ENCODE data around the gene SART1.
"Not testable (repeated sequence)": the region's sequence is repeated elsewhere in the genome, so short reads cannot be mapped to it uniquely, and the experiment has no call there.

SART1 gene

DNA sequence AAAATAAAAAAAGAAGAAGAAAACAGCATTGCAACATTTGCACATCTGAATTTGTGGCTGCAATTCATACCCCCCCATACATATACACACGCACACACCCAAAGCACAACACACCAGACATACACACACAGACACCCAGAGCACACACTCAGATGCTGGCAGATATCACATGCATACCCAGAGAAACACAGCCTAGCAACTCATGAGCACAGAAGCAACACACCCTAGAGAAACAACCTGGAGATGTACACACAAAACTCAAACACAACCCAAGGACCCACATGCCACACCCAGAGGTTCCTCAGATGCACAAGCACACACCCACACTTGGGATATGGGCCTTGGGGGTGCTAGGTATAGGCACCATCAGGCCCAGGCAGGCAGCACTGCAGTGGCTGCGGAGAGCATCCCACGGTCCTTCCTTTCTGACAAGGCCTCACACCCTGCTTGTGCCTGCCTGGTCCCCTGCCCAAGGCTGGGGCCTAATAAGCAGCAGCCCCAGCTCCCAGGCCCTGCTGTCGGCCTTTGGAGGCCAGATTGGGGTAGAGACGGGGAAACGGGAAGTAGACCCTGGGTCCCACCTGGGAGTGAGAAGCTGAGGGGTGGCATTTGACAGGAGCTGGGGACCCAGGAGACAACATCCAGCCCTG is 53.4 kb downstream of the SART1 start:
- no peak overlapping the region for H3K4me3 ChIP-seq (ENCODE audit: insufficient read depth, low read depth, low read length, poor library complexity, severe bottlenecking)

DNA sequence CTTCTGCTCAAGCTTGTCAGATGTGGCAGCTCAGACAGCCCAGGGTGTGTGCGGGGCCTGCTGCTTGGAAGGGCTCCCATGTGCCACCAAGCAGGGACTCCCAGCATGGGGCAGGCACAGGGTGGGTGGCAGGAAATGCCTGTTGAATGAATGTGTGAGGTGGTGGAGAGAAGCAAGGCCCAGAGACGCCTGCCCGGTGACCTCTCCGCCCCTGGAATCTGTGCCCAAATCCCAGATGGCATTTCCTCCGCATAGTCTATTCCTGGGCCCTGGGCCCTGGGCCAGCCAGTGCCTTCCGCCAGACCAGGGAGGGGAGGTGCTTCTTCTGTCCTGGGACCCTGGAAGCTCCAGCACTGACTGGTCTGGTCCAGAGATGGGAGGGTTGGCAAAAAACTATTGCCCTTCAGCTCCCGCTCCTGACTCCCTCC is 53.9 kb downstream of the SART1 start:
- H3K27ac ChIP-seq (ENCODE audit: insufficient read depth, low read length, poor library complexity, severe bottlenecking), result no peak overlapping the region
- H3K27me3 ChIP-seq (replicated peaks; ENCODE audit: control insufficient read depth, insufficient read depth, low read length, poor library complexity, severe bottlenecking), result peaks cover 22% of the 10 kb centered on the region
- H3K9me3 ChIP-seq (ENCODE audit: control insufficient read depth, low read length), result no peaks in the 10 kb centered on the region
- no peak overlapping the region for H3K4me3 ChIP-seq (ENCODE audit: insufficient read depth, low read depth, low read length, poor library complexity, severe bottlenecking)
- DNase-seq, result no peak
- no peaks in the 10 kb centered on the region for H3K36me3 ChIP-seq (ENCODE audit: control insufficient read depth, insufficient read depth, low read length)
- H3K4me1 ChIP-seq (ENCODE audit: control insufficient read depth, insufficient read depth, low read length, poor library complexity, severe bottlenecking), result peaks cover 6% of the 10 kb centered on the region

More for the DNA sequence above, 53.4 kb downstream of the SART1 start:
- Histone ChIP-seq H3K4me1 (ENCODE audit: control insufficient read depth, insufficient read depth, low read length, poor library complexity, severe bottlenecking) (peaks cover 6% of the 10 kb centered on the region), H3K9me3 (ENCODE audit: control insufficient read depth, low read length) (no peaks in the 10 kb centered on the region), H3K27me3 (replicated peaks; ENCODE audit: control insufficient read depth, insufficient read depth, low read length, poor library complexity, severe bottlenecking) (peaks cover 22% of the 10 kb centered on the region), H3K36me3 (ENCODE audit: control insufficient read depth, insufficient read depth, low read length) (no peaks in the 10 kb centered on the region), H3K27ac (ENCODE audit: insufficient read depth, low read length, poor library complexity, severe bottlenecking) (no peak overlapping the region)
- no peak for DNase-seq

DNA sequence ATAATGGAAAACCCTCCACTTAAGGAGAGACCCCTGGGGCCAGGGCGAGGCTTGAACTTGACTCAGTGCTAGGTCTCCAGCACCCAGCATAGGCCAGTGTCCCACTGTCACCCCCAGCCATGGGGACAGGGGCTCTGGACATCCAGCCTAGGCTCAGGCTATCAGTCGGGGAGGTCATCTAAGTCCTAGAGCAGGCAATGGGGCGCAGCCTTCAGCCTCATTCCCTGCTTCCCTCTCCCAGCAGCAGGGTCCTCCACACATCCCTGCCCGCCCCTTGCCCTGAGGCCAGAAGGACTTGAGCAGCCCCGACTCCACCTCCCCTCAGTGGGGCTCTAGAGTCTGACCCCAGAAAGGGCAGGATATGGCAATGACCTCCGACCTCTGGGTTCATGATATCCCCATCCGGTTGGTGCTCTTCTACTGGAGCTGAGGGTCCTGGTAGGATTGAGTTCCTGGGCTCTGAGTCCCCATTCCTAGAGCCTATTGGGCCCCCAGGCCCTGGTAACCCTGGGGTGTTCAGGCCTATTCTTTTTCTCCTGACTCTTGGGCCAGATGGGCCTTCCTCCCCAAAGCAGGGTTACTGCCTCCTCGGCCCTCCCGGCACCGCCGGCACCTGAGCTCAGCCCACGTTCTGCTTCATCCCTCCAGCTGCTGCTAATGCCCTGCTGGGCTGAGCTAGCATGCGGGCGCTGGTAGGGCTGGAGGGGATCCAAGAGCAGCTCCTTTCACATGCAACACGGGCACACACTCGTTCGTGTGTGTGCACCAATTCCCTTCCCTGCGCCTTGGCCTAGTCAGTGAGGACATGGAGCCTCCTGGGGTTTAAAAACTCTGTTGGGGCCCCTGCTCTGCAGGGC is 54.6 kb downstream of the SART1 start:
- Histone ChIP-seq H3K27ac (ENCODE audit: insufficient read depth, low read length, poor library complexity, severe bottlenecking) (no peak overlapping the region), H3K4me1 (ENCODE audit: control insufficient read depth, insufficient read depth, low read length, poor library complexity, severe bottlenecking) (peaks cover 6% of the 10 kb centered on the region), H3K36me3 (ENCODE audit: control insufficient read depth, insufficient read depth, low read length) (no peaks in the 10 kb centered on the region), H3K9me3 (ENCODE audit: control insufficient read depth, low read length) (no peaks in the 10 kb centered on the region), H3K27me3 (replicated peaks; ENCODE audit: control insufficient read depth, insufficient read depth, low read length, poor library complexity, severe bottlenecking) (peaks cover 21% of the 10 kb centered on the region), H3K4me3 (ENCODE audit: insufficient read depth, low read depth, low read length, poor library complexity, severe bottlenecking) (no peak overlapping the region)
- no peak for DNase-seq

DNA sequence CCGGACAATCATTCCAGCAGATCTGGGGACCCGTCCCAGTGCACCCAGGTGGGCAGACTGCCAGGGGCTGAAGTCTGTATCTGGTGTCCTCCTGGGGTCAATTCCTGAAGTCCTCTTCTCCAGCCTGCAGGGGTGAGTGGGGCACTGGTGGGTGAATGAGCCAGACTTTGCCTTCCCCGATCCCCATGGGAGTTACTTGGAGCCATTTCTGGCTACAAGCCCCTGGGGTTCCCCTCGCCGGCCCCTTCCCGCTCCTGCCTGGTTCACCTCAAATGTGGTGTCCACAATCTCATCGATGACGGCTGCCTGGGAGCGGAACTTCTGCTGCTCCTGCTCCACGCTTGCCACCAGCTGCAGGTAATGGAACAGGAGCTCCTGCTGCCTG is 55.3 kb downstream of the SART1 start:
- Histone ChIP-seq H3K27ac (ENCODE audit: insufficient read depth, low read length, poor library complexity, severe bottlenecking) (no peak overlapping the region), H3K36me3 (ENCODE audit: control insufficient read depth, insufficient read depth, low read length) (no peaks in the 10 kb centered on the region), H3K9me3 (ENCODE audit: control insufficient read depth, low read length) (no peaks in the 10 kb centered on the region), H3K27me3 (replicated peaks; ENCODE audit: control insufficient read depth, insufficient read depth, low read length, poor library complexity, severe bottlenecking) (peaks cover 15% of the 10 kb centered on the region), H3K4me3 (ENCODE audit: insufficient read depth, low read depth, low read length, poor library complexity, severe bottlenecking) (no peak overlapping the region), H3K4me1 (ENCODE audit: control insufficient read depth, insufficient read depth, low read length, poor library complexity, severe bottlenecking) (peaks cover 4% of the 10 kb centered on the region)
- DNase-seq, result no peak

DNA sequence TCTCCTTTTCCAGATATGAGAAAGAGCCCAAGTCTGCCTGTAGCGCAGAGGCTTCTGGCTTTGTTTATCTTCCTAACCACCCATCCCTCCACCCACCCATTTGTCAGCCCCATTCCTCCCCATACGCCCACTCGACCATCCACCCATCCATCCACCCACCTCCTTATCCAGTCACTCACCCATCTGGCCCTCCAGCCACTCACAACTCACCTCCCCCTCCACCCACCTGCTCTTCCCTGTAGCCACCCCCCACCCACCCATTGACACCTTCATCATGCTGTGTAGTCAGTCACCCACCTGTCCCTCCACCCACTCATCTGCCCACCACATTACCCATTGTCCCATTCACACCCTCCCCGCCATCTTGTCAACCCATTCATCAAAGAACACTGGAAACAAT is 55.8 kb downstream of the SART1 start:
- H3K27ac ChIP-seq (ENCODE audit: insufficient read depth, low read length, poor library complexity, severe bottlenecking), result no peak overlapping the region
- DNase-seq, result no peak

DNA sequence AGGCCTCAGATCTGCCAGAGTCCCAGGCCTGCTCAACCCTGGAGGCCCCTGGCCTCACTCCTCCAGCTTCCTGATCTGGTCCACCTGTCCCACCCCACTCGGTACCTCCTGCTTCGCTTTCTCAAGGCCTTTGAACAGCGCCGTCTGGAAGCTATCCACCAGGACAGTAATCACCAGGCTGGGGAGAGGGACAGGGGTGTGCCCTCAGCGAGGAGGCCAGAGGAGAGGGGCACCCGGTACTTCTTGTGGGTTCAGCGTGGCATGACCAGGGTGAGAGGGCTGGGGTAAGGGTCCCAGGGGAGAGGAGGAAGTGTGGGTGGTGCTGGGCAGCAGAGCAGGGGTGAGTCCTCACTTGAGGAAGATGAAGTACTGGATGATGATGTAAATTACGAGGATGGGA is 58.7 kb downstream of the SART1 start:
- no peaks in the 10 kb centered on the region for H3K36me3 ChIP-seq (ENCODE audit: control insufficient read depth, insufficient read depth, low read length)
- no peaks in the 10 kb centered on the region for H3K9me3 ChIP-seq (ENCODE audit: control insufficient read depth, low read length)
- no peak overlapping the region for H3K27ac ChIP-seq (ENCODE audit: insufficient read depth, low read length, poor library complexity, severe bottlenecking)

More for the DNA sequence above, 55.8 kb downstream of the SART1 start:
- no peaks in the 10 kb centered on the region for H3K36me3 ChIP-seq (ENCODE audit: control insufficient read depth, insufficient read depth, low read length)
- H3K9me3 ChIP-seq (ENCODE audit: control insufficient read depth, low read length), result no peaks in the 10 kb centered on the region
- peaks cover 10% of the 10 kb centered on the region for H3K27me3 ChIP-seq (replicated peaks; ENCODE audit: control insufficient read depth, insufficient read depth, low read length, poor library complexity, severe bottlenecking)
- no peak overlapping the region for H3K4me3 ChIP-seq (ENCODE audit: insufficient read depth, low read depth, low read length, poor library complexity, severe bottlenecking)
- H3K4me1 ChIP-seq (ENCODE audit: control insufficient read depth, insufficient read depth, low read length, poor library complexity, severe bottlenecking), result peaks cover 2% of the 10 kb centered on the region

DNA sequence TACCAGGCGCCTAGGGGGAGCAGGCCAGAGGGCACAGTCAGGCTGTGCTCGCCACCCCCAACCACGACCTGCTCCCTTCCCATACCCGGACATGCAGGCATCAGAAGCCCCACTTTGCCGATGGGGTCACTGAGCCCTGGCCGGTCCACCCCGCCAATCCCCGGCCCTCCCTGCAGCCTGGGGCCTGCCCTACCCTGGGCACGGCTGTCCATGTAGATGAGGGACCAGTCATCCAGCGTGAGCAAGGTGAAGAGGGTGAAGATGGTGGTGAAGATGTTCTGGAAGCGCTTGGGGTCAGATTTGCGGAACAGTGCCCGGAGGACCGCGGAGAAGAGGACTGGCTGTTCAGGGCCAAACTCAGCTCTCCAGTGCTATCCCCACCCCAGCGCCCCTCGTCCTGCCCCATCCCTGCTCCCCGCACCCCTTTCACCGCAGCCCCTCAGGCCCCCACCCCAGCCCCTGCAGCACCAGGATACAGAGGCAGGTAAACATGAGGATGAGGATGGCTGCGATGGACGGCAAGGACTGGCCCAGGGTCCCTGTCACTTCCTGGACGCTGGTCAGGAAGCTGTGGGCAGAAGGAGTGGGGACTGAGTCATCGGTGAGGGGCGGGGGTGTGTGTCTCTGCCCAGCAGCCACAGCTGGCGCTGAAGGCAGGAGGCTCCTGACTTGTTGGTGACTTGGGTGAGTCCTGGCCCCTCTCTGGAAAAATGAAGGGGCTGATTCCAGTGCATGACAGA is 59.3 kb downstream of the SART1 start:
- Histone ChIP-seq H3K9me3 (ENCODE audit: control insufficient read depth, low read length) (no peaks in the 10 kb centered on the region), H3K4me1 (ENCODE audit: control insufficient read depth, insufficient read depth, low read length, poor library complexity, severe bottlenecking) (peaks cover 6% of the 10 kb centered on the region), H3K36me3 (ENCODE audit: control insufficient read depth, insufficient read depth, low read length) (no peaks in the 10 kb centered on the region), H3K4me3 (ENCODE audit: insufficient read depth, low read depth, low read length, poor library complexity, severe bottlenecking) (no peak overlapping the region), H3K27ac (ENCODE audit: insufficient read depth, low read length, poor library complexity, severe bottlenecking) (no peak overlapping the region), H3K27me3 (replicated peaks; ENCODE audit: control insufficient read depth, insufficient read depth, low read length, poor library complexity, severe bottlenecking) (no peaks in the 10 kb centered on the region)
- DNase-seq, result no peak

More for the DNA sequence above, 58.7 kb downstream of the SART1 start:
- Histone ChIP-seq H3K27me3 (replicated peaks; ENCODE audit: control insufficient read depth, insufficient read depth, low read length, poor library complexity, severe bottlenecking) (no peaks in the 10 kb centered on the region), H3K4me1 (ENCODE audit: control insufficient read depth, insufficient read depth, low read length, poor library complexity, severe bottlenecking) (peaks cover 6% of the 10 kb centered on the region), H3K4me3 (ENCODE audit: insufficient read depth, low read depth, low read length, poor library complexity, severe bottlenecking) (no peak overlapping the region)
- no peak for DNase-seq

DNA sequence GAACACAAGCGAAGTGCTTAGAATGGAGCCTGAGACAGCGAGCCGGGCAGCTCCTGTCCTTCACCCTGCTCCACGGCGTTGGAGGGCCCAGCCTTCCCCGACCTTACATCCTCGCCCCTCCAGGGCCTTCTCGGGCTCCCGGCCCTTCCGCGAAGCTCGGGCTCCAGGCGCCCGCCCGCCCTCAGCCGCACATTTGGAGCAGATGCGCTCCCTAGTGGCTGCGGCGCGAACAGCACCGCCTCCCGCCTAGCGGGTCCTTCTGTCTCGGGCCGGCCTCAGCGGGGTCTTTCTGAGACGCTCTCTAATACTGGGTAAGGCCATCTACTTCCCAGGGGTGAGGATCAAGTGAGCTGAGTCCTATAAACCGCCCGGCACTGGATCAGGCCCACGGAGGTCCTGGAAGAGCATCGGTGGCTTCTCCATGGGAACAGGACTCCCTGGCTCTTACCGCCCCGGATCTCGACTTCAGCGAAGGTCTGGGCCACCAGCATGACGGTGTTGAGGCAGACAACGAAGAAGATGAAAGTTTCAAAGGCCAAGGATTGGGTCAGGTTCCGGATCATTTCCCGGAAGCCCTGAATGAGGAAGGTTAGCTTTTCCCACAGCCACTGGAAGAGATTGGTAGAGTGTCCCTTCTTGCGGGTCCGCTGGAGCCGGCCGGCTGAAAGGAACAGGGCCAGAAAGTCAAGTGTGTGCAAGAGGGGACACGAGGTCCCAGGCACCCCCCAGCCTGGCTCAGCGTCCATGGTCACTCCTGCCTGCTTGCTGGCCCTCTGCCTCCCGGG is 61.1 kb downstream of the SART1 start:
- H3K36me3 ChIP-seq (ENCODE audit: control insufficient read depth, insufficient read depth, low read length), result no peaks in the 10 kb centered on the region
- H3K9me3 ChIP-seq (ENCODE audit: control insufficient read depth, low read length), result no peaks in the 10 kb centered on the region
- DNase-seq, result peak; percentile 47 to 62 (median 49)
- H3K27ac ChIP-seq (ENCODE audit: insufficient read depth, low read length, poor library complexity, severe bottlenecking), result no peak overlapping the region
- no peaks in the 10 kb centered on the region for H3K27me3 ChIP-seq (replicated peaks; ENCODE audit: control insufficient read depth, insufficient read depth, low read length, poor library complexity, severe bottlenecking)
- H3K4me1 ChIP-seq (ENCODE audit: control insufficient read depth, insufficient read depth, low read length, poor library complexity, severe bottlenecking), result peaks cover 6% of the 10 kb centered on the region
- no peak overlapping the region for H3K4me3 ChIP-seq (ENCODE audit: insufficient read depth, low read depth, low read length, poor library complexity, severe bottlenecking)

DNA sequence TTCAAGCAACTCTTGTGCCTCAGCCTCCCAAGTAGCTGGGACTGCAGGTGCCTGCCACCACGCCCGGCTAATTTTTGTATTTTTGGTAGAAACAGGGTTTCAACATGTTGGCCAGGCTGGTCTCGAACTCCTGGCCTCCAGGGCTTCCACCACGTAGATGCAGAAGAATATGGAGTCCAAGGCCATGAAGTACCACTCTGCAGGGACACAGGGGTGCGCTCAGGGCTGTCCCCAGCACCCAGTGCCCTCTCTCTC is 61.6 kb downstream of the SART1 start:
- H3K4me3 ChIP-seq (ENCODE audit: insufficient read depth, low read depth, low read length, poor library complexity, severe bottlenecking); H3K4me1 ChIP-seq (ENCODE audit: control insufficient read depth, insufficient read depth, low read length, poor library complexity, severe bottlenecking); H3K27ac ChIP-seq (ENCODE audit: insufficient read depth, low read length, poor library complexity, severe bottlenecking); H3K9me3 ChIP-seq (ENCODE audit: control insufficient read depth, low read length); DNase-seq; H3K27me3 ChIP-seq (replicated peaks; ENCODE audit: control insufficient read depth, insufficient read depth, low read length, poor library complexity, severe bottlenecking); H3K36me3 ChIP-seq (ENCODE audit: control insufficient read depth, insufficient read depth, low read length): not testable (repeated sequence)
